ENCODE measurements around the gene GALK1.
A peak's percentile ranks its signal among the peaks of the same experiment; 100 is the strongest.

GALK1 gene

DNA sequence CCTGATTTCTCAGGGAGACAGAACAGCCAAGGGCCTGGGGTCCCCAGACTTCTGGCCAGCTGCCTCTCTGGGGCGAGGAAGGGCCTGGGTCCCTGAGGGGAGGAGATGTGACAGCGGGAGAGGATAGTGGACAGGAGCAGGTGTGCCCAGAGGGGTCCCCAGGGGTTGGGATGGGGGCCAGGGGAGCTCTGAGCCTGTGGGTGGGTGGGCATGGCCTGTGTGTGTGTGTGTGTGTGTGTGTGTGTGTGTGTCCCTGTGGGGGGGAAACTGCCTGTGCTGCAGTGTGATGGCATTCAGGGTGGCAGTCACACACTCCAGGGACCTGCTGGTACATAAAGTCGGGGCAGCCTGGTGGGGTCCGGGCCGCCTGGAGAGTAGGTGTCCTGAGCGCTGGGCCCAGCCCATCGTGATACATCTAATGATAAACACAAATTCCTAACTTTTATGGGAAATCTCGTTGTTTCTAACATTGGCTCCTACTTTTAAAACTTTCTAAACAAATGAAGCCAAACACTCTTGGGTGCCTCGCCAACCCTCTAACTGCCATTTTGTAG is 42.4 kb downstream of the GALK1 start:
- DNase-seq = no peak

DNA sequence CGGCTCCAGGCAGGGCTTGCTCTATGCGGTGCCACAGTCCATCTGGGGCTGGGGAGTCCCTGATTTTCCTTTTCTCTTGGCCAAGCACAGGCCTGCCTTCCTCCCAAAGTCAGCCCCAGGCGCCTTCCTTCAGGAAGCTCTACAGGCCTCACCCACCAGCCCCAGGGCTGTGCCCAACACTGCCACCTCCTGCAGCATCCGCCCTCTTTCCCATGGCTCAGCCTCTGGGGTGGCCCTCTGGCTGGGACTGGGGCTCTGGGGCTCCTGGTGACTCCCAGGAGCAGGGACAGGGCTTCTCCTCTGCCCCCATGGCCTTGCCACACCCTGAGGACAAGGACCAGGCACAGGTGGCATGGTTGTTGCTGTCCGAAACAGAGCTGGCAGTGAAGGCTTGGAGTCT is 42.9 kb downstream of the GALK1 start:
- no peak for DNase-seq

DNA sequence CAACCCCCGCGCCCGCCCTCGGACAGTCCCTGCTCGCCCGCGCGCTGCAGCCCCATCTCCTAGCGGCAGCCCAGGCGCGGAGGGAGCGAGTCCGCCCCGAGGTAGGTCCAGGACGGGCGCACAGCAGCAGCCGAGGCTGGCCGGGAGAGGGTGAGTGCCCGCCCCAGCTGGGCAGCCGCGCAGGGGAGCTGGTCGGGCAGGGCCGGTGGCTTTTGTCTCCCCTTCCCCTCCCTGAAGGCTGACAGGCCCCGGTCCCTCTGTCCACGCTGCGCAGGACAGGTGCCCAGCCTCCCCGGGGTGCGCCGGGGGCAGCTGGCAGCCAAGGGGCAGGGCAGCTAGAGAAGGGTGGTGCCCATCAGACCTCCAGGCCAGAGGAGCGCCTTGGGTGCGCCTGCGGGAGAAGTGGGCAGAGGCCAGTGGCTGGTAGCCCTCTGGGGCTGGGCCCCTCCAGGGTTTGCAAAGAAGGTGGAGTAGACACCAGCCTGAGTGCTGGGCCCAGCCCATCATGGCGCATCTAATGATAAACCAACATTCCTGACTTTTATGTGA is 43.5 kb downstream of the GALK1 start:
- DNase-seq = no peak

DNA sequence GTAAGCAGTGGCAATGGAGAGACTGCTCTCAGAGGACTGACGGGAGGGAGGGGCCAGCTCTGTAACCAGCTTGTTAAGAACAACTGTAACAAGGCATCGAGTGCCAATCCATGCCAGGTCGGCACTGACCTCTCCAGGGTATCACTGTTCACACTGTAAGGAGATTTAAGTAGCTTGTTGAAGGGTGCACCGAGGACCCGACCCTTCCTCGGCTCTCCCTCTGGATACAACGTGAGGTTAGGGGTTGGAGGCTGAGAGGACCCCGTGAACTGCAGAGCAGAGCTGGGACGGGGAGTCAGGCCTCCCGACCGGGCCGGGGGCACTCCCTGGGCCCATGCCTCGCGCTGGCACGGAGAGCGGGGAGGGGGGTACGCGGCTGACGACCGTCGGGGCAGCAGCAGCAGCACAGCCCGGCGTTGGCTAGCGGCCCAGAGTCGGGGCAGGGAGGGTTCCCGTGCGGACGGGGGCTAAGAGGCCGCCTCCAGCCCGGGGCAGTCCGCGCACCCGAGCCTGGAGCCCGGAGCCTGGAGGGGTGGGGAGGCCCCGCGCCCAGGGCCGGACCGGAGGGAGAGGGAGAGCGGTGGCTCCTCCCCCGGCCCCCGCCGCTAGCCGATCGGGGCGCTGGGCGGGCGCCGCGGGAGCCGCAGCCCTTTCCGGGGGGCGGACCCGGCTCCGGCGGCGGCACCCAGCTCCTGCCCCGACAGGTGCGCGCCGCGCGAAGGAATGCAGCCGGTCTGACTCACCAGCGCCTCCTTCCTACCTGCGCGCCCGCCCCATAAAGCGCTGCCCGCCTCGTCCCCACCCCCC is 44.1 kb downstream of the GALK1 start, which contains the start of gene ITGB4:
Gene ITGB4, plus strand, starts transcription at position 804 of the 807 bp plus-strand sequence. CDS start 3,245 bp downstream, outside the sequence.
- peak; percentile 56 for DNase-seq

DNA sequence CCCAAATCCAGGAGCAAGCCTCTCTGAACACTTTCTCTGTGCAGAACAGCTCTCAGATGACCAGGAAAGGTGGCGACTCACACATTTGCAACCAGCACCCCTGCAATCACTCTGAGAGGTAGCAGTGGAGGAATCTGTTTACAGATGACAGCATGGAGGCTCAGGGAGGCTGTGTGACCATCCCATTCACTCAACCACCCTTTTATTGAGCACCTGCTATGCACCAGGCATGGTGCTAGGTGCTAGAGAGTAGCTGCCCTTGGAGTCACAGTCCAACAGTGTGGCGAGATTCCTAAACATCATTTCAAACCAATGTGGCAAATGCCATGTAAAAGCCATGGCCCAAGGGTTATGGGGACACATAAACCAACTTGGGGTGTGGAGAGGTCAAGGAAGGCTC is 45.3 kb downstream of the GALK1 start:
- no peak for DNase-seq

DNA sequence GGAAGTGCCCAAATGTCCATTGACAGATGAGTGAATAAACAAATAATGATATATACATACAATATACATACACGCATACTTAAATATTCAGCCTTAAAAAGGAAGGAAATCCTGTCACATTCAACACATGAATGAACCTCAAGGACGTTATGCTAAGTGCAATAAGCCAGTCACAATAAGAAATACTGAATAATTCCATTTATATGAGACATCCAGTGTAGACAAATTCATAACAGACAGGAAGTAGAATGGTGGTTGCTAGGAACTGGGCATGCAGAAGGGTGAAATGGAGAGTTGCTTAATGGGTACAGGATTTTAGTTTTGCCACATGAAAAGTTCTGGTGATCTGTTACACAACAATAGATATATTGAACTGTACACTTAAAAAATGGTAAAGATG is 52.5 kb downstream of the GALK1 start:
- DNase-seq = no peak

Data from activated gamma-delta T cell (primary cell).